Neural cell (in vitro differentiated cells): ENCODE data around the gene DNAAF5. TPM values are rescaled to one million over a fixed set of nuclear protein-coding genes. Genes with fewer than 3 reads are reported as not detected.

Source experiments
- H2AFZ ChIP-seq: fragments of 200-600, 300-800 bp; sonication (generic), shearing (Covaris generic); 2 replicates; pipeline ENCODE4 v1.6.0; 2014; ENCODE audit warnings: low read depth, mild to moderate bottlenecking, antibody characterized with exemption, low read length, moderate library complexity
- H3F3A ChIP-seq: fragments of 200-600 bp; shearing (Covaris generic); 2 replicates; pipeline ENCODE4 v1.6.1; 2016; ENCODE audit warnings: mild to moderate bottlenecking, moderate library complexity, mixed read lengths, antibody characterized with exemption, low read length; ENCODE audit not compliant: insufficient read depth, poor library complexity, severe bottlenecking
- H3K27ac ChIP-seq: fragments of 200-600, 300-800 bp; sonication (generic), shearing (Covaris generic); 2 replicates; pipeline ENCODE4 v1.5.1; 2014; ENCODE audit warnings: mild to moderate bottlenecking, low read length, moderate library complexity
- H3K27me3 ChIP-seq: fragments of 300-800, 200-600 bp; sonication (generic), shearing (Covaris generic); 2 replicates; pipeline ENCODE4 v1.6.0; 2014; ENCODE audit warnings: mild to moderate bottlenecking, low read depth, low read length, moderate library complexity; ENCODE audit not compliant: insufficient read depth
- H3K36me3 ChIP-seq: fragments of 300-800, 200-600 bp; sonication (generic), shearing (Covaris generic); 2 replicates; pipeline ENCODE4 v1.5.1; 2014; ENCODE audit warnings: mild to moderate bottlenecking, antibody characterized with exemption, low read length, moderate library complexity; ENCODE audit not compliant: insufficient read depth
- H3K4me2 ChIP-seq: fragments of 300-800, 200-600 bp; sonication (generic), shearing (Covaris generic); 2 replicates; pipeline ENCODE4 v1.6.0; 2014; ENCODE audit warnings: mild to moderate bottlenecking, low read length
- H3K4me3 ChIP-seq: fragments of 300-800, 200-600 bp; sonication (generic), shearing (Covaris generic); 2 replicates; pipeline ENCODE4 v1.5.1; 2014; ENCODE audit warnings: mild to moderate bottlenecking, low read length, moderate library complexity
- H3K79me2 ChIP-seq: fragments of 200-600 bp; shearing (Covaris generic); replicated peaks from 2 replicates; pipeline ENCODE4 v1.6.0; 2014; ENCODE audit warnings: mild to moderate bottlenecking, low read length, moderate library complexity; ENCODE audit not compliant: insufficient read depth
- H3K9ac ChIP-seq: fragments of 300-800, 200-600 bp; sonication (generic), shearing (Covaris generic); 2 replicates; pipeline ENCODE4 v1.6.1; 2016; ENCODE audit warnings: mild to moderate bottlenecking, low read length, mixed read lengths
- H3K9me2 ChIP-seq: fragments of 200-600 bp; shearing (Covaris generic); 2 replicates; pipeline ENCODE4 v1.6.1; 2016; ENCODE audit warnings: mild to moderate bottlenecking, low read length, mixed read lengths; ENCODE audit not compliant: insufficient read depth
- H3K9me3 ChIP-seq: fragments of 200-600, 300-800 bp; sonication (generic), shearing (Covaris generic); 2 replicates; pipeline ENCODE4 v1.6.1; 2016; ENCODE audit warnings: mild to moderate bottlenecking, mixed run types, low read length, moderate library complexity, mixed read lengths
- H4K20me1 ChIP-seq: fragments of 200-600 bp; shearing (Covaris generic); 2 replicates; pipeline ENCODE4 v1.6.1; 2016; ENCODE audit warnings: mild to moderate bottlenecking, mixed run types; ENCODE audit not compliant: insufficient read depth
- EP300 ChIP-seq: fragments of 450-650 bp; conservative IDR thresholded peaks from 2 replicates; pipeline ENCODE4 v1.6.1; 2014; ENCODE audit warnings: antibody characterized with exemption, mild to moderate bottlenecking, moderate library complexity; ENCODE audit not compliant: poor library complexity, severe bottlenecking
- MXI1 ChIP-seq: fragments of 450-650 bp; conservative IDR thresholded peaks from 2 replicates; pipeline ENCODE4 v1.6.1; 2014; ENCODE audit warnings: antibody characterized with exemption, mild to moderate bottlenecking; ENCODE audit not compliant: poor library complexity, severe bottlenecking
- POLR2AphosphoS5 ChIP-seq: IDR thresholded peaks from 2 replicates; pipeline ENCODE4 v1.6.1; 2012
- RAD21 ChIP-seq: fragments of 450-650 bp; conservative IDR thresholded peaks from 2 replicates; pipeline ENCODE4 v1.6.1; 2014; ENCODE audit warnings: antibody characterized with exemption, mild to moderate bottlenecking, moderate library complexity
- SMC3 ChIP-seq: fragments of 450-650 bp; conservative IDR thresholded peaks from 2 replicates; pipeline ENCODE4 v1.6.1; 2014; ENCODE audit warnings: antibody characterized with exemption, mild to moderate bottlenecking, moderate library complexity; ENCODE audit not compliant: poor library complexity
- TAF1 ChIP-seq: IDR thresholded peaks from 2 replicates; pipeline ENCODE4 v1.6.1; 2012; ENCODE audit warnings: low read depth
- polyA plus RNA-seq: library from polyadenylated mRNA; depleted of rRNA; stranded (reverse); fragments of >200 nt; gene quantifications from 2 replicates; pipeline ENCODE4 v1.2.3, GENCODE V29; 2014
- TF ChIP-seq, protein P1 (sequence below): IDR thresholded peaks from 2 replicates; pipeline ENCODE4 v1.6.1; 2012; ENCODE audit warnings: borderline replicate concordance
- TF ChIP-seq, protein P2 (sequence below): fragments of 450-650 bp; IDR thresholded peaks from 2 replicates; pipeline ENCODE4 v1.5.1; 2014; ENCODE audit warnings: antibody characterized with exemption, mild to moderate bottlenecking, moderate library complexity; ENCODE audit not compliant: poor library complexity, severe bottlenecking

The DNAAF5 gene
- polyA plus RNA-seq, 1 donor from 2014 or later, result 5.3 TPM

DNA sequence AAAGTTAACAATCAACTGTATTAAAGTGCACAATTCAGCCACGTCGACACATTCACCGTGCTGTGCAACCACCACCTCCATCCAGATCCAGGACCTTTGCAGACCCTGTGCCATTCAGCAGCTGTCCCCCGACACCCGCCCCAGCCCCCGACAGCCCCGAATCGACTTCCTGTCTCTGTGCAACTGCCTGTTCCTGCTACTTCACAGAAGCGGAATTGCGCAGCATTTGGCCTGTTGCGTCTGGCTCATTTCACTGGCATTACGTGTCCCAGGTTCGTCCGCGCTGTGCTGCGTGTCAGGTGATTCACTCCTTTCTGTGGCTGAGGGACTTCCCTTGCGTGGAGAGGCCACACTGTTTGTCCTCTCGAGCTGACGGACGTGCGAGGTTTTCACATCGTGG lies 33.2 kb upstream of the DNAAF5 start:
- Histone ChIP-seq H4K20me1 (no peaks in the 10 kb centered on the region), H3K9me3 (peaks cover 12% of the 10 kb centered on the region), H3K36me3 (no peaks in the 10 kb centered on the region), H3K27ac (no peak overlapping the region), H3K27me3 (no peaks in the 10 kb centered on the region), H2AFZ (no peak overlapping the region), H3K4me2 (no peak overlapping the region), H3K9ac (no peak overlapping the region), H3K79me2 (no peaks in the 10 kb centered on the region), H3K4me3 (no peak overlapping the region), H3F3A (no peaks in the 10 kb centered on the region), H3K9me2 (no peaks in the 10 kb centered on the region)
- TF ChIP-seq MXI1, result no peak
- no peak for TF ChIP-seq TAF1
- TF ChIP-seq, protein P1, sequence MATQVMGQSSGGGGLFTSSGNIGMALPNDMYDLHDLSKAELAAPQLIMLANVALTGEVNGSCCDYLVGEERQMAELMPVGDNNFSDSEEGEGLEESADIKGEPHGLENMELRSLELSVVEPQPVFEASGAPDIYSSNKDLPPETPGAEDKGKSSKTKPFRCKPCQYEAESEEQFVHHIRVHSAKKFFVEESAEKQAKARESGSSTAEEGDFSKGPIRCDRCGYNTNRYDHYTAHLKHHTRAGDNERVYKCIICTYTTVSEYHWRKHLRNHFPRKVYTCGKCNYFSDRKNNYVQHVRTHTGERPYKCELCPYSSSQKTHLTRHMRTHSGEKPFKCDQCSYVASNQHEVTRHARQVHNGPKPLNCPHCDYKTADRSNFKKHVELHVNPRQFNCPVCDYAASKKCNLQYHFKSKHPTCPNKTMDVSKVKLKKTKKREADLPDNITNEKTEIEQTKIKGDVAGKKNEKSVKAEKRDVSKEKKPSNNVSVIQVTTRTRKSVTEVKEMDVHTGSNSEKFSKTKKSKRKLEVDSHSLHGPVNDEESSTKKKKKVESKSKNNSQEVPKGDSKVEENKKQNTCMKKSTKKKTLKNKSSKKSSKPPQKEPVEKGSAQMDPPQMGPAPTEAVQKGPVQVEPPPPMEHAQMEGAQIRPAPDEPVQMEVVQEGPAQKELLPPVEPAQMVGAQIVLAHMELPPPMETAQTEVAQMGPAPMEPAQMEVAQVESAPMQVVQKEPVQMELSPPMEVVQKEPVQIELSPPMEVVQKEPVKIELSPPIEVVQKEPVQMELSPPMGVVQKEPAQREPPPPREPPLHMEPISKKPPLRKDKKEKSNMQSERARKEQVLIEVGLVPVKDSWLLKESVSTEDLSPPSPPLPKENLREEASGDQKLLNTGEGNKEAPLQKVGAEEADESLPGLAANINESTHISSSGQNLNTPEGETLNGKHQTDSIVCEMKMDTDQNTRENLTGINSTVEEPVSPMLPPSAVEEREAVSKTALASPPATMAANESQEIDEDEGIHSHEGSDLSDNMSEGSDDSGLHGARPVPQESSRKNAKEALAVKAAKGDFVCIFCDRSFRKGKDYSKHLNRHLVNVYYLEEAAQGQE, result no peak
- no peak for TF ChIP-seq SMC3
- TF ChIP-seq POLR2AphosphoS5, result no peak
- TF ChIP-seq RAD21, result no peak
- TF ChIP-seq EP300, result no peak

DNA sequence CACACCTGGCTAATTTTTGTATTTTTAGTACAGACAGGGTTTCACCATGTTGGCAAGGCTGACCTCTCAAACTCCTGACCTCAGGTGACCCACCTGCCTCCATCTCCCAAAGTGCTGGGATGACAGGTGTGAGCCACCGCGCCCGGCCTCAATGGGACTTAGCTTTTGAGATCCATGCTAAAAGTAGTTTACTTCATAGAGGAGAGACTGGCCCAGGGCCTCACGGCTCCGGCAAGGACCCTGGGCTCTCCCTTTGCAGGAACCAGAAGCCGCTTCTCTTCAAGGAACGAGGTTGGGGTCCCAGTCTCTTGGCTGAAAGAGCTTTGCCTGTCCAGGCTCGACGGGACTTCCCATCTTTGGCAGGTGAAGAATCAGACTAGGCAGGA lies 30.1 kb upstream of the DNAAF5 start:
- H3K9ac ChIP-seq, result no peak overlapping the region
- H3K4me3 ChIP-seq, result no peak overlapping the region
- no peaks in the 10 kb centered on the region for H4K20me1 ChIP-seq
- no peaks in the 10 kb centered on the region for H3K9me2 ChIP-seq
- H3F3A ChIP-seq, result no peaks in the 10 kb centered on the region
- H3K9me3 ChIP-seq, result peaks cover 3% of the 10 kb centered on the region
- H2AFZ ChIP-seq, result no peak overlapping the region
- no peak overlapping the region for H3K27ac ChIP-seq
- no peaks in the 10 kb centered on the region for H3K79me2 ChIP-seq
- no peaks in the 10 kb centered on the region for H3K27me3 ChIP-seq
- no peaks in the 10 kb centered on the region for H3K36me3 ChIP-seq
- TF ChIP-seq, protein P1, result no peak
- TF ChIP-seq EP300 (no peak), RAD21 (no peak)
- TF ChIP-seq, protein P2, sequence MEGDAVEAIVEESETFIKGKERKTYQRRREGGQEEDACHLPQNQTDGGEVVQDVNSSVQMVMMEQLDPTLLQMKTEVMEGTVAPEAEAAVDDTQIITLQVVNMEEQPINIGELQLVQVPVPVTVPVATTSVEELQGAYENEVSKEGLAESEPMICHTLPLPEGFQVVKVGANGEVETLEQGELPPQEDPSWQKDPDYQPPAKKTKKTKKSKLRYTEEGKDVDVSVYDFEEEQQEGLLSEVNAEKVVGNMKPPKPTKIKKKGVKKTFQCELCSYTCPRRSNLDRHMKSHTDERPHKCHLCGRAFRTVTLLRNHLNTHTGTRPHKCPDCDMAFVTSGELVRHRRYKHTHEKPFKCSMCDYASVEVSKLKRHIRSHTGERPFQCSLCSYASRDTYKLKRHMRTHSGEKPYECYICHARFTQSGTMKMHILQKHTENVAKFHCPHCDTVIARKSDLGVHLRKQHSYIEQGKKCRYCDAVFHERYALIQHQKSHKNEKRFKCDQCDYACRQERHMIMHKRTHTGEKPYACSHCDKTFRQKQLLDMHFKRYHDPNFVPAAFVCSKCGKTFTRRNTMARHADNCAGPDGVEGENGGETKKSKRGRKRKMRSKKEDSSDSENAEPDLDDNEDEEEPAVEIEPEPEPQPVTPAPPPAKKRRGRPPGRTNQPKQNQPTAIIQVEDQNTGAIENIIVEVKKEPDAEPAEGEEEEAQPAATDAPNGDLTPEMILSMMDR, result no peak
- H3K4me2 ChIP-seq, result no peak overlapping the region
